HepG2 (cell line): ENCODE results near the gene FBXO9. TPM values are rescaled to one million over a fixed set of nuclear protein-coding genes. Genes with fewer than 3 reads are reported as not detected.
A peak's percentile ranks its signal among the peaks of the same experiment; 100 is the strongest.

Experiments
- JUND ChIP-seq: sonication (generic); formaldehyde crosslinking; IDR thresholded peaks from 2 replicates; pipeline ENCODE4 v1.8.0; 2022; ENCODE audit warnings: mild to moderate bottlenecking, missing genetic modification reagents
- MTA3 ChIP-seq: sonication (generic); formaldehyde crosslinking; IDR thresholded peaks from 2 replicates; pipeline ENCODE4 v1.4.0; 2020; ENCODE audit warnings: missing genetic modification reagents
- NPAS2 ChIP-seq: sonication (generic); formaldehyde crosslinking; IDR thresholded peaks from 2 replicates; pipeline ENCODE4 v1.8.0; 2022; ENCODE audit warnings: mild to moderate bottlenecking, missing genetic modification reagents, borderline replicate concordance
- NR1H2 ChIP-seq: sonication (generic); formaldehyde crosslinking; IDR thresholded peaks from 2 replicates; pipeline ENCODE4 v1.8.1; 2022; ENCODE audit warnings: low read depth, missing genetic modification reagents, borderline replicate concordance
- REXO4 ChIP-seq: sonication (generic); formaldehyde crosslinking; IDR thresholded peaks from 2 replicates; pipeline ENCODE4 v1.8.0; 2022; ENCODE audit warnings: missing genetic modification reagents, mild to moderate bottlenecking, borderline replicate concordance
- SNAPC5 ChIP-seq: sonication (generic); formaldehyde crosslinking; IDR thresholded peaks from 2 replicates; pipeline ENCODE4 v1.8.1; 2023; ENCODE audit warnings: mild to moderate bottlenecking, missing genetic modification reagents, borderline replicate concordance
- SP1 ChIP-seq, 2 experiments: fragments of 450-650 bp in 1 of 2; sonication (generic) in 1 of 2; formaldehyde crosslinking in 1 of 2; IDR thresholded peaks; 2 replicates each; pipeline versions ENCODE4 v1.4.0 to v1.6.1; 2016 to 2020; ENCODE audit warnings: missing genetic modification reagents in 1 of 2
- ZBTB40 ChIP-seq, 2 experiments: fragments of 450-650 bp in 1 of 2; sonication (generic) in 1 of 2; formaldehyde crosslinking in 1 of 2; IDR thresholded peaks; 2 replicates each; pipeline versions ENCODE4 v1.6.1 to v1.8.0; 2016 to 2022; ENCODE audit warnings: antibody characterized with exemption in 1 of 2, mild to moderate bottlenecking in 1 of 2, missing genetic modification reagents in 1 of 2
- ZMYM4 ChIP-seq: sonication (generic); formaldehyde crosslinking; IDR thresholded peaks from 2 replicates; pipeline ENCODE4 v1.8.1; 2023; ENCODE audit warnings: mild to moderate bottlenecking, missing genetic modification reagents
- ZNF160 ChIP-seq: sonication (generic); formaldehyde crosslinking; IDR thresholded peaks from 2 replicates; pipeline ENCODE4 v1.8.0; 2022; ENCODE audit warnings: mild to moderate bottlenecking, inconsistent platforms, missing genetic modification reagents
- ZNF326 ChIP-seq: sonication (generic); formaldehyde crosslinking; IDR thresholded peaks from 2 replicates; pipeline ENCODE4 v1.4.0; 2020; ENCODE audit warnings: missing genetic modification reagents, borderline replicate concordance
- ZNF670 ChIP-seq: sonication (generic); formaldehyde crosslinking; IDR thresholded peaks from 2 replicates; pipeline ENCODE4 v1.8.0; 2022; ENCODE audit warnings: mild to moderate bottlenecking, missing genetic modification reagents, borderline replicate concordance
- ZNF788 ChIP-seq: sonication (generic); formaldehyde crosslinking; IDR thresholded peaks from 2 replicates; pipeline ENCODE4 v1.5.0; 2020; ENCODE audit warnings: mild to moderate bottlenecking, missing genetic modification reagents, borderline replicate concordance
- ZSCAN29 ChIP-seq: sonication (generic); formaldehyde crosslinking; conservative IDR thresholded peaks from 2 replicates; pipeline ENCODE4 v1.4.0; 2020; ENCODE audit warnings: mild to moderate bottlenecking, missing genetic modification reagents
- polyA plus RNA-seq, 8 experiments: library from polyadenylated mRNA; depleted of rRNA in 3 of 8; stranded (reverse) in 7 of 8; unstranded in 1 of 8; fragments of >200 nt; fragmentation: Illumina TruSeq in 4 of 8; extraction: Trizol in 4 of 8; gene quantifications; 2 replicates each; pipeline versions ENCODE4 v1.2.1 to v1.2.3, GENCODE V29; 2011 to 2016; ENCODE audit warnings: low read depth in 4 of 8, missing spikeins in 1 of 8, mixed read lengths in 1 of 8; ENCODE audit not compliant: insufficient read depth in 1 of 8
- total RNA-seq, 5 experiments: library from RNA; depleted of rRNA; stranded (reverse); fragments of >200 nt; fragmentation: Illumina TruSeq; extraction: Trizol; gene quantifications; 2 replicates each; pipeline ENCODE4 v1.2.3, GENCODE V29; 2016; ENCODE audit warnings: low read depth in 1 of 5
- TF ChIP-seq, protein P1 (sequence below): sonication (generic); formaldehyde crosslinking; IDR thresholded peaks from 2 replicates; pipeline ENCODE4 v1.9.0; 2021; ENCODE audit warnings: missing genetic modification reagents, borderline replicate concordance
- TF ChIP-seq, protein P2 (sequence below): fragments of 450-650 bp; IDR thresholded peaks from 2 replicates; pipeline ENCODE4 v1.6.1; 2017

The FBXO9 gene
- total and polyA plus RNA-seq, 2 of the 13 experiments (the other 11 are each of a cell fraction or from before 2014, with no cell fraction given) = 64.3 to 98.4 TPM

GRCh38 chr6:53065266-53066076 lies at the start of gene FBXO9 (continued):
- TF ChIP-seq SNAPC5 (CRISPR knock-in tag) (peak; percentile 56; the same call in 1 of the 2 replicates), ZNF160 (CRISPR knock-in tag) (no peak), MTA3 (CRISPR knock-in tag) (no peak), SP1 (IDR thresholded peaks at IDR 0.05) (no peak), SP1 (CRISPR knock-in tag; IDR thresholded peaks at IDR 0.05) (peak; percentile 72), NR1H2 (0 out of 2 replicates have a peak, but pooled peaks have one; percentile 63), REXO4 (CRISPR knock-in tag) (no peak), ZNF788 (CRISPR knock-in tag) (peak; percentile 69), ZNF326 (CRISPR knock-in tag) (no peak), JUND (CRISPR knock-in tag) (0 out of 2 replicates have a peak, but pooled peaks have one; percentile 44), ZBTB40 (IDR thresholded peaks at IDR 0.05) (no peak), ZBTB40 (CRISPR knock-in tag; IDR thresholded peaks at IDR 0.05) (0 out of 2 replicates have a peak, but pooled peaks have one; percentile 79), ZMYM4 (CRISPR knock-in tag) (peak; percentile 46), ZSCAN29 (CRISPR knock-in tag) (no peak), NPAS2 (no peak), ZNF670 (CRISPR knock-in tag) (peak; percentile 48; the same call in 1 of the 2 replicates)
- TF ChIP-seq, protein P1, sequence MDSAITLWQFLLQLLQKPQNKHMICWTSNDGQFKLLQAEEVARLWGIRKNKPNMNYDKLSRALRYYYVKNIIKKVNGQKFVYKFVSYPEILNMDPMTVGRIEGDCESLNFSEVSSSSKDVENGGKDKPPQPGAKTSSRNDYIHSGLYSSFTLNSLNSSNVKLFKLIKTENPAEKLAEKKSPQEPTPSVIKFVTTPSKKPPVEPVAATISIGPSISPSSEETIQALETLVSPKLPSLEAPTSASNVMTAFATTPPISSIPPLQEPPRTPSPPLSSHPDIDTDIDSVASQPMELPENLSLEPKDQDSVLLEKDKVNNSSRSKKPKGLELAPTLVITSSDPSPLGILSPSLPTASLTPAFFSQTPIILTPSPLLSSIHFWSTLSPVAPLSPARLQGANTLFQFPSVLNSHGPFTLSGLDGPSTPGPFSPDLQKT (CRISPR knock-in tag) = no peak
- TF ChIP-seq, protein P2, sequence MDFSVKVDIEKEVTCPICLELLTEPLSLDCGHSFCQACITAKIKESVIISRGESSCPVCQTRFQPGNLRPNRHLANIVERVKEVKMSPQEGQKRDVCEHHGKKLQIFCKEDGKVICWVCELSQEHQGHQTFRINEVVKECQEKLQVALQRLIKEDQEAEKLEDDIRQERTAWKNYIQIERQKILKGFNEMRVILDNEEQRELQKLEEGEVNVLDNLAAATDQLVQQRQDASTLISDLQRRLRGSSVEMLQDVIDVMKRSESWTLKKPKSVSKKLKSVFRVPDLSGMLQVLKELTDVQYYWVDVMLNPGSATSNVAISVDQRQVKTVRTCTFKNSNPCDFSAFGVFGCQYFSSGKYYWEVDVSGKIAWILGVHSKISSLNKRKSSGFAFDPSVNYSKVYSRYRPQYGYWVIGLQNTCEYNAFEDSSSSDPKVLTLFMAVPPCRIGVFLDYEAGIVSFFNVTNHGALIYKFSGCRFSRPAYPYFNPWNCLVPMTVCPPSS = no peak
